Fibroblast of pulmonary artery (primary cell): ENCODE data around the gene ADPRHL1.

ENCODE experiments used
- DNase-seq: peaks from one replicate; pipeline ENCODE4 v3.0.0-alpha.2; 2010; ENCODE audit warnings: low read depth
- H3K4me3 ChIP-seq: replicated peaks from 2 replicates; pipeline ENCODE4 v1.5.1; 2011; ENCODE audit warnings: low read depth, mild to moderate bottlenecking, control low read depth, low read length, moderate library complexity
- TF ChIP-seq, protein P1 (sequence below): IDR thresholded peaks from 2 replicates; pipeline ENCODE4 v1.5.1; 2011; ENCODE audit warnings: mild to moderate bottlenecking, control low read depth, low read length, inconsistent platforms; ENCODE audit errors: missing control alignments

ADPRHL1 gene

DNA sequence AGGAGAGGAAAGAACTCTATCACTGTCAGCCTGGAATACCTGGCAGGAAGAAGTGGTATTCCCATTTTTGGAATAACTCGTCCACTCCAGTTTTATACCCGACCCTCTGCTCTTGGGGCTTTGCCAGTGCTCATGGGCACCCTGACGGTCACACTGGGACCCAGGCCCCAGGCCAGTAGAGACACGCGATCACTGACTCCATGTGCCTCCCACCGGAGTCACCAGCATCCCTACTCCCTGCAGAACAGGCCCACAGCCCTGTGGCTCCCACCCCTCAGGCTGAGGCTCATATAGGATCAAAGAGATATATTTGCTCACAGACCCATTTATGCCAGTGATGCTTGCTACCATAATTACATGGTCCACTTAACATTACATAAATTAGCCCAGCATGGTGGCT is 92.8 kb downstream of the ADPRHL1 start:
- H3K4me3 ChIP-seq: no peak overlapping the region
- TF ChIP-seq, protein P1, sequence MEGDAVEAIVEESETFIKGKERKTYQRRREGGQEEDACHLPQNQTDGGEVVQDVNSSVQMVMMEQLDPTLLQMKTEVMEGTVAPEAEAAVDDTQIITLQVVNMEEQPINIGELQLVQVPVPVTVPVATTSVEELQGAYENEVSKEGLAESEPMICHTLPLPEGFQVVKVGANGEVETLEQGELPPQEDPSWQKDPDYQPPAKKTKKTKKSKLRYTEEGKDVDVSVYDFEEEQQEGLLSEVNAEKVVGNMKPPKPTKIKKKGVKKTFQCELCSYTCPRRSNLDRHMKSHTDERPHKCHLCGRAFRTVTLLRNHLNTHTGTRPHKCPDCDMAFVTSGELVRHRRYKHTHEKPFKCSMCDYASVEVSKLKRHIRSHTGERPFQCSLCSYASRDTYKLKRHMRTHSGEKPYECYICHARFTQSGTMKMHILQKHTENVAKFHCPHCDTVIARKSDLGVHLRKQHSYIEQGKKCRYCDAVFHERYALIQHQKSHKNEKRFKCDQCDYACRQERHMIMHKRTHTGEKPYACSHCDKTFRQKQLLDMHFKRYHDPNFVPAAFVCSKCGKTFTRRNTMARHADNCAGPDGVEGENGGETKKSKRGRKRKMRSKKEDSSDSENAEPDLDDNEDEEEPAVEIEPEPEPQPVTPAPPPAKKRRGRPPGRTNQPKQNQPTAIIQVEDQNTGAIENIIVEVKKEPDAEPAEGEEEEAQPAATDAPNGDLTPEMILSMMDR: no peak
- no peak for DNase-seq

DNA sequence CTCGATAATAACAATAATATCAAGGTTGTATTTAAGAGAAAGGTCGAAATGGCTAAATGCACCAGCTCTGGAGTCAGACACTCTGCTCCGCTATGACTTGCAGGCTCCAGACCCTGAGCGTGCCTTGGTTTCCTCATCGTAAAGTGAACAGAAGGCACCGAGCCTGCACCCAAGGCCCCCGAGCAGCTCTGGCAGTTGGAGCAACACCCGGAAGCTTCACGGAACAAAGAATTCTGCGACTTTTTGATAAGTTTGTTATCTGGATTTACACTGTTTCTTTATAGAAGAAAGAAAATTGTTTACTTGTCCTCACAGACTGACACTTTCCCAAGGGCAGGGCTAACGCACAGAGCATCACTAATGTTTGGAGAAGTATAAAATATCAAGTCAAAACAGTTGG is 93.7 kb downstream of the ADPRHL1 start:
- no peak overlapping the region for H3K4me3 ChIP-seq
- TF ChIP-seq, protein P1: no peak
- DNase-seq: no peak

DNA sequence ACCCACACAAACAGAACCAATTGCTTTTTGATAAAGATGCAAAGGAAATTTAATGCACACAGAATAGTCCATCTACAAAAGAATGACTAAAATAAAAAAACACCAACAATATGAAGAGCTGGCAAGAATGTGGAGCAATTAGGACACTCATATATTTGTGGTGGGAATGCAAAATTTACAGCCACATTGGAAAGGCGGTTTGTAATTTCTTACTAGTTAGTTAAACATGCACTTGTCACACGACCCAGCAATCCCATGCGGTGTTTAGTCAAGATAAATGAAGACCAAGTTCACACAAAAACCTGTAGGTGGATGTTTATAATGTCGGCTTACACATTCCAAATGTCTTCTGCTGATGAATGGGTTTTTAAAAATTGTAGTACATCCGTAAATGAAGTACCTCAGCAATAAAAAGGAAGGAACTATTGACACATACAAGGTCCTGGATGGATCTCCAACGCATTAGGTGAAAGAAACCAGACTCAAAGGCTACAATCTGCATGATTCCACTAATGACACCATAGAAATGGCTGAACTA is 94.6 kb downstream of the ADPRHL1 start:
- TF ChIP-seq, protein P1: no peak

DNA sequence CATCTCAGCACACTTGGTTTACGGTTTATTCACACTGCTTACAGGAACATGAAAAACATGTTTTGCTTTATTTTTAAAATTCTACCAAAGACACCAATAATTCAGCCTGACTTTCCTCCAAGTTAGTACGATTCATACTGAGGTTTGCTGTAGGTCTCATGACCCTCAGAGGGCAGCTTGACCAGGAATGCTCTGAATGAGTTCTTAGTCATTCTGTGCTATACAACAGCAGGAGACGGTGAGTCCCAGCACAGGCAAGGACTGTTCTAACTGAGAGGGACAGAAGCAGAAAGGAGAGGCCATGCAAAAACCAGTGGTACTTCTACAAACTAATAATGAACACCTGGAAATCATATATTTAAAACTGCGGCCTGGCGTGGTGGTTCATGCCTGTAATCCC is 95.8 kb downstream of the ADPRHL1 start:
- peak; percentile 18 for DNase-seq
- H3K4me3 ChIP-seq: no peak overlapping the region
- TF ChIP-seq, protein P1: no peak

More for the DNA sequence above, 94.6 kb downstream of the ADPRHL1 start:
- no peak for DNase-seq
- H3K4me3 ChIP-seq: no peak overlapping the region

DNA sequence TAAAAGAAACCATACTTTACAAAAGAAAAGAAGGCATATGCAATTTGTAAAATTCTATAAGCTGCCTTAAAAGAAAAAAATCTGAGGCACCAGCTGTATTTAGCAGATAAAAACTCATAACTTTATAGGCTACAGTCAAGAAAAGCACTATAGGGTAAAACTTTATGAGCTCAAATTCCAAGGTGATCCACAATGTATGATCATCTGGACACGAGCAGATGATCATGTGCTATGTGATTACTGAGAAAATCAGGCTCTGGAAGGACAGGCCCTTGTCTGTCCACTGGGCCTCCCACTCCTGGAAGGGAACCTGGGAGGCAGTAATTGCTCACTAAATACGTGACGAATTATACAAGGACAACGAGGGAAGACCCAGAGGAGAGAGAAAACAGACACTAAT is 96.7 kb downstream of the ADPRHL1 start:
- DNase-seq: no peak
- TF ChIP-seq, protein P1: no peak
- no peak overlapping the region for H3K4me3 ChIP-seq

DNA sequence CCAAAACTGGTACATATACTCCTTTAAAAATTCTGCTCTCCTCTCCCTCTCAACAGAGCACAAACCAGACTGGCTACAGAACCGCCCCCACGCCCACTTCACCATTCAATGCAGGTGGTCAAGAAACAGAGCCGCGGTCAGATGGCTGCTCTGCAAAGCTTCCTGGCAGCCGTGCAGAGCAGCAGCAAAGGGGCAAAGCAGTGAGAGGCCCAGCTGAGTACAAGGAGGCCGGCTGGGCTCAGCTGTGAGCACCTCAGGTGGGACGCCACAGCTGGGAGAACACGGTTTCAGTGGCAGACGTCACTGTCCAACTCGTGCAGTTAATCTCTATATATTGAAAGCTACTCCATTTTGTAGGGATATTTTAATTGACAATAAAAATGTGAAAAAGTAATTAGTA is 97.7 kb downstream of the ADPRHL1 start:
- no peak overlapping the region for H3K4me3 ChIP-seq
- TF ChIP-seq, protein P1: no peak
- no peak for DNase-seq
